Ishikawa (cell line): ENCODE measurements around the gene ADAM33.

Source experiments
- CEBPB ChIP-seq: IDR thresholded peaks from 2 replicates; pipeline ENCODE4 v1.6.1; 2012
- FOXM1 ChIP-seq: IDR thresholded peaks from 2 replicates; pipeline ENCODE4 v1.6.1; 2012; ENCODE audit warnings: low read depth, borderline replicate concordance
- NFIC ChIP-seq: IDR thresholded peaks from 2 replicates; pipeline ENCODE4 v1.6.1; 2012

DNA sequence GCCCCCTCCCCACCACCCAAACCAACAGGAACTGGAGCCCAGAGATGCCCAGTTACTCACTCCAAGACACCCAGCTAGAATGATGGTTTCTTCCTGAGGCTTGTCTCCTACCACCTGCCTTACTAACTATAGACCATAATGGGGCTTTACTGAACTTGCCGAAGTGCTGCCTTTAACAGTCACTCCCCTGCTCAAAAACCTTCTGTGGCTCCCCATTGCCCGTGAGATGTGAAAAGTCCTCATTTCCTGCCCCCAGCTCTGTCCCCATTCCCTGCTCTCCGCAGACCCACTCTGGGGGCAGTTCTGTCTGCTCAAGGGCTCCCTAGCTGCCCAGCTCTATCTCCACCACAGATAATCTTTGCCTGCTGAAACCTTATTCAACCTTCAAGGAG is 25.7 kb upstream of the ADAM33 start:
- no peak for TF ChIP-seq CEBPB
- no peak for TF ChIP-seq NFIC
- TF ChIP-seq FOXM1, result no peak
